H1 (cell line): ENCODE measurements around the gene PDCD2. TPM values are rescaled to one million over a fixed set of nuclear protein-coding genes. Genes with fewer than 3 reads are reported as not detected.
"Not testable (repeated sequence)": the region's sequence is repeated elsewhere in the genome, so short reads cannot be mapped to it uniquely, and the experiment has no call there.

Experiments
- CTCF ChIA-PET: fragments of 300-600 bp; sonication (Branson Sonifier 250); formaldehyde crosslinking; loops from one replicate; lab custom pipeline; 2021; ENCODE audit not compliant: partially characterized antibody; lab: Charles Lee
- POLR2A ChIA-PET: fragments of 300-600 bp; sonication (Branson Sonifier 250); formaldehyde crosslinking; loops from one replicate; lab custom pipeline; 2021; ENCODE audit warnings: inconsistent platforms; ENCODE audit not compliant: partially characterized antibody; lab: Charles Lee
- DNase-seq, 2 experiments: peaks; one replicate each; pipeline versions ENCODE4 v3.0.0 to v3.0.0-alpha.2; 2010 to 2022; ENCODE audit warnings: low spot score in 2 of 2, low read depth in 1 of 2, mixed read lengths in 1 of 2
- FAIRE-seq: peaks from 2 replicates; lab custom pipeline; 2011; peaks lifted over from hg19 to GRCh38; lab: Jason Lieb, UNC
- H2AFZ ChIP-seq: 2 replicates; pipeline ENCODE4 v1.8.1; 2012; ENCODE audit warnings: low read length, inconsistent platforms
- H2AK5ac ChIP-seq: 2 replicates; pipeline ENCODE4 v1.6.1; 2013; ENCODE audit warnings: low read depth, low read length
- H2BK120ac ChIP-seq: replicated peaks from 2 replicates; pipeline ENCODE3; 2013; ENCODE audit warnings: low read depth, low read length, inconsistent platforms
- H2BK12ac ChIP-seq: 2 replicates; pipeline ENCODE4 v1.6.1; 2013; ENCODE audit warnings: low read depth, low read length
- H2BK15ac ChIP-seq: 2 replicates; pipeline ENCODE4 v1.6.1; 2013; ENCODE audit warnings: low read length
- H2BK20ac ChIP-seq: 2 replicates; pipeline ENCODE4 v1.6.1; 2013; ENCODE audit warnings: low read length
- H2BK5ac ChIP-seq: 2 replicates; pipeline ENCODE4 v1.6.1; 2013; ENCODE audit warnings: low read depth, low read length
- H3K14ac ChIP-seq: 2 replicates; pipeline ENCODE4 v1.6.1; 2013; ENCODE audit warnings: inconsistent platforms; ENCODE audit not compliant: insufficient read length
- H3K18ac ChIP-seq: 2 replicates; pipeline ENCODE4 v1.6.1; 2013; ENCODE audit warnings: low read length; ENCODE audit errors: extremely low read depth
- H3K23ac ChIP-seq: 2 replicates; pipeline ENCODE4 v1.6.1; 2013; ENCODE audit warnings: inconsistent platforms; ENCODE audit not compliant: insufficient read length
- H3K23me2 ChIP-seq: 2 replicates; pipeline ENCODE4 v1.6.1; 2013; ENCODE audit warnings: low read depth, low read length
- H3K27ac ChIP-seq: 2 replicates; pipeline ENCODE4 v1.6.1; 2011; ENCODE audit warnings: low read depth, low read length, inconsistent platforms
- H3K27me3 ChIP-seq, 4 experiments: replicated peaks in 1 of 4; 1 replicate in 1 of 4; 2 replicates in 3 of 4; pipeline versions ENCODE4 v1.6.1 to v1.8.1; 2011 to 2013; ENCODE audit warnings: low read length in 3 of 4, mild to moderate bottlenecking in 3 of 4, inconsistent platforms in 2 of 4, mixed read lengths in 2 of 4, moderate library complexity in 1 of 4; ENCODE audit not compliant: control insufficient read depth in 3 of 4, insufficient read depth in 3 of 4; ENCODE audit errors: extremely low read depth in 1 of 4
- H3K36me3 ChIP-seq, 4 experiments: 2 replicates each; pipeline versions ENCODE4 v1.6.1 to v1.8.1; 2011 to 2013; ENCODE audit warnings: mild to moderate bottlenecking in 4 of 4, low read length in 3 of 4, moderate library complexity in 2 of 4, control low read depth in 1 of 4, inconsistent platforms in 1 of 4; ENCODE audit not compliant: insufficient read depth in 4 of 4, control insufficient read depth in 2 of 4
- H3K4ac ChIP-seq: replicated peaks from 2 replicates; pipeline ENCODE3; 2013; ENCODE audit warnings: low read length, low read depth, mixed read lengths, inconsistent platforms; ENCODE audit not compliant: insufficient read length
- H3K4me1 ChIP-seq, 4 experiments: replicated peaks in 1 of 4; 1 replicate in 1 of 4; 2 replicates in 3 of 4; pipeline versions ENCODE4 v1.6.1 to v1.8.1; 2011 to 2013; ENCODE audit warnings: low read length in 3 of 4, inconsistent platforms in 2 of 4, mixed read lengths in 1 of 4; ENCODE audit not compliant: insufficient read depth in 4 of 4, control insufficient read depth in 3 of 4
- H3K4me2 ChIP-seq, 2 experiments: 2 replicates each; pipeline versions ENCODE4 v1.6.1 to v1.8.1; 2011 to 2013; ENCODE audit warnings: low read depth in 2 of 2, low read length in 2 of 2, control low read depth in 1 of 2, inconsistent platforms in 1 of 2, mild to moderate bottlenecking in 1 of 2; ENCODE audit not compliant: insufficient read depth in 1 of 2
- H3K4me3 ChIP-seq, 4 experiments: fragments of 200-600, 300-600 bp in 1 of 4; sonication (generic), shearing (Covaris generic), sonication (Bioruptor Twin) in 1 of 4; 2 replicates each; pipeline versions ENCODE4 v1.5.1 to v1.8.1; 2011 to 2016; ENCODE audit warnings: low read length in 4 of 4, low read depth in 3 of 4, control low read depth in 2 of 4, inconsistent platforms in 2 of 4, mild to moderate bottlenecking in 2 of 4, mixed read lengths in 1 of 4, moderate library complexity in 1 of 4; ENCODE audit not compliant: insufficient read depth in 2 of 4; ENCODE audit errors: extremely low read depth in 1 of 4
- H3K56ac ChIP-seq: replicated peaks from 2 replicates; pipeline ENCODE3; 2013; ENCODE audit warnings: low read depth, mild to moderate bottlenecking, mixed read lengths, low read length, inconsistent platforms; ENCODE audit not compliant: insufficient read length
- H3K79me1 ChIP-seq: 2 replicates; pipeline ENCODE4 v1.6.1; 2013; ENCODE audit warnings: low read depth, low read length, control low read depth
- H3K79me2 ChIP-seq, 2 experiments: 2 replicates each; pipeline versions ENCODE4 v1.6.1 to v1.8.1; 2012 to 2013; ENCODE audit warnings: low read length in 2 of 2, mild to moderate bottlenecking in 2 of 2, inconsistent platforms in 1 of 2; ENCODE audit not compliant: insufficient read depth in 2 of 2, control insufficient read depth in 1 of 2
- H3K9ac ChIP-seq, 4 experiments: replicated peaks in 1 of 4; 1 replicate in 1 of 4; 2 replicates in 3 of 4; pipeline versions ENCODE4 v1.6.1 to v1.8.1; 2011 to 2013; ENCODE audit warnings: low read depth in 3 of 4, low read length in 3 of 4, control low read depth in 2 of 4, mild to moderate bottlenecking in 2 of 4, moderate library complexity in 2 of 4, inconsistent platforms in 1 of 4; ENCODE audit errors: extremely low read depth in 1 of 4
- H3K9me3 ChIP-seq, 2 experiments: 2 replicates each; pipeline versions ENCODE4 v1.6.1 to v1.8.1; 2012 to 2013; ENCODE audit warnings: mild to moderate bottlenecking in 2 of 2, moderate library complexity in 2 of 2, control low read depth in 1 of 2, inconsistent platforms in 1 of 2, low read depth in 1 of 2, low read length in 1 of 2, mixed read lengths in 1 of 2; ENCODE audit not compliant: insufficient read depth in 2 of 2
- H4K20me1 ChIP-seq, 2 experiments: replicated peaks in 1 of 2; 2 replicates each; pipeline versions ENCODE3 to v1.8.1; 2011 to 2013; ENCODE audit warnings: inconsistent platforms in 2 of 2, low read length in 2 of 2, mild to moderate bottlenecking in 1 of 2; ENCODE audit not compliant: insufficient read depth in 2 of 2, control insufficient read depth in 1 of 2
- H4K5ac ChIP-seq: 2 replicates; pipeline ENCODE4 v1.6.1; 2013; ENCODE audit warnings: low read length, low read depth, mixed read lengths, inconsistent platforms; ENCODE audit not compliant: insufficient read length
- H4K8ac ChIP-seq: 2 replicates; pipeline ENCODE4 v1.8.0; 2013; ENCODE audit warnings: mild to moderate bottlenecking, moderate library complexity, low read length, inconsistent platforms; ENCODE audit not compliant: insufficient read depth; ENCODE audit errors: extremely low read depth
- H4K91ac ChIP-seq: replicated peaks from 2 replicates; pipeline ENCODE3; 2013; ENCODE audit warnings: low read length, mixed read lengths, inconsistent platforms; ENCODE audit not compliant: insufficient read length
- WGBS, 2 experiments: shearing (Covaris generic) in 1 of 2; methylation state at CpG; one replicate each; pipeline versions ENCODE4 v1.1.6 to v1.1.7; 2013 to 2015; ENCODE audit warnings: low lambda C conversion rate in 2 of 2, mixed read lengths in 2 of 2, inconsistent platforms in 1 of 2, low coverage in 1 of 2, missing lambda C conversion rate in 1 of 2; ENCODE audit not compliant: insufficient replicate concordance in 2 of 2, insufficient coverage in 1 of 2, insufficient read length in 1 of 2; ENCODE audit errors: extremely low coverage in 1 of 2, missing lambda C conversion rate in 1 of 2; 5-methylcytosine and 5-hydroxymethylcytosine counted together
- polyA plus RNA-seq, 7 experiments: library from polyadenylated mRNA; depleted of rRNA in 3 of 7; stranded (reverse) in 5 of 7; unstranded in 2 of 7; fragments of >200 nt in 5 of 7; fragments of 200-250 nt in 2 of 7; gene quantifications; 1 replicate in 5 of 7; 2 replicates in 1 of 7; 4 replicates in 1 of 7; pipeline versions ENCODE4 v1.2.1 to v1.2.3, GENCODE V29; 2011 to 2013; ENCODE audit warnings: missing spikeins in 2 of 7, mixed read lengths in 2 of 7
- total RNA-seq: library from RNA; stranded (reverse); fragmentation: NEBNext Ultra II Directional; extraction: Animal tissue kit (Norgen Biotek cat#: 25700); gene quantifications from 2 replicates; pipeline ENCODE4 v1.2.1, GENCODE V29; 2021

PDCD2 gene
- total and polyA plus RNA-seq, 2 of the 8 experiments (the other 6 are each of a cell fraction or from before 2014, with no cell fraction given) = 74.1 to 116 TPM

GRCh38 chr6:170527995-170528394, 56.4 kb downstream of the PDCD2 start:
- ChIA-PET CTCF (interaction anchor here (0.6 to 2.0 kb wide), 5 partner anchors 11 to 738 kb away, joined by 3 to 10 read pairs (median 5); no protein-coding TSS in a partner anchor), POLR2A (interaction anchor here (1.2 kb wide), 1 partner anchor 24 kb away, joined by 3 read pairs; no protein-coding TSS in a partner anchor)
- not testable (repeated sequence) for H4K5ac ChIP-seq, H3K9ac ChIP-seq, H2BK20ac ChIP-seq, H3K79me1 ChIP-seq, H3K23ac ChIP-seq, H3K36me3 ChIP-seq, H3K27me3 ChIP-seq, H2BK120ac ChIP-seq, DNase-seq, H3K14ac ChIP-seq, H4K8ac ChIP-seq, H3K18ac ChIP-seq, H4K91ac ChIP-seq, H3K23me2 ChIP-seq, H2AFZ ChIP-seq, H2BK5ac ChIP-seq, H3K56ac ChIP-seq, H2BK15ac ChIP-seq, H3K4me1 ChIP-seq, FAIRE-seq, H2BK12ac ChIP-seq, H3K4me3 ChIP-seq, H3K9me3 ChIP-seq, H3K27ac ChIP-seq, H3K4me2 ChIP-seq, H3K79me2 ChIP-seq, H2AK5ac ChIP-seq, H4K20me1 ChIP-seq, H3K4ac ChIP-seq
- WGBS, 2 experiments = 92% methylated on average over 5 of the region's 5 CpGs; no CpG with 5 or more reads in 1 of the 2 experiments
